Activated CD4-positive, CD25-positive, alpha-beta regulatory T cell treated with anti-CD3 and anti-CD28 coated beads, Interleukin-2, amount 50 U/mL, for 16 hours (primary cell): ENCODE measurements around the gene C1QTNF9.
"Not testable (repeated sequence)": the region's sequence is repeated elsewhere in the genome, so short reads cannot be mapped to it uniquely, and the experiment has no call there.

Source experiments
- DNase-seq: peaks from one replicate; pipeline ENCODE4 v3.0.0-alpha.2; 2020; ENCODE audit warnings: low read depth, low spot score

The C1QTNF9 gene

DNA sequence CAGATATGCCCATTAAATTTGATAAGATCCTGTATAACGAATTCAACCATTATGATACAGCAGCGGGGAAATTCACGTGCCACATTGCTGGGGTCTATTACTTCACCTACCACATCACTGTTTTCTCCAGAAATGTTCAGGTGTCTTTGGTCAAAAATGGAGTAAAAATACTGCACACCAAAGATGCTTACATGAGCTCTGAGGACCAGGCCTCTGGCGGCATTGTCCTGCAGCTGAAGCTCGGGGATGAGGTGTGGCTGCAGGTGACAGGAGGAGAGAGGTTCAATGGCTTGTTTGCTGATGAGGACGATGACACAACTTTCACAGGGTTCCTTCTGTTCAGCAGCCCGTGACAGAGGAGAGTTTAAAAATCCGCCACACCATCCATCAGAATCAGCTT, 12.0 kb downstream of the C1QTNF9 start:
- not testable (repeated sequence) for DNase-seq

DNA sequence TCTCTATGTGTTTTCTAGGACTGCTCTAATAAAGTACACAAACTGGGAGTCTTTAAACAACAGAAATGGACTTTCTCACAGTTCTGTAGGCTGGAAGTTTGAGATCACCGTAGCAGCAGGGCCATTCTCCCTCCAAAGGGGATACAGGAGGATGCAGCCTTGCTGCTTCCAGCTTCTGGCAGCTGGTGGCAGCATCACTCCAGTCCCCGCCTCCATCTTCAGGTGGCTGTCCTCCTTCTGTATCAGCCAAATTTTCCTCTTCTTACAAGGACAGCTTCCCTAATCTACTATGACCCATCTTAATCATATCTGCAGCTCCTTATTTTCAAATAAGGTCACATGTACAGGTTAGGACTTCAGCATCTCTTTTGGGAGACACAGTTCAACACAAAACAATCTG, 13.1 kb downstream of the C1QTNF9 start:
- not testable (repeated sequence) for DNase-seq

DNA sequence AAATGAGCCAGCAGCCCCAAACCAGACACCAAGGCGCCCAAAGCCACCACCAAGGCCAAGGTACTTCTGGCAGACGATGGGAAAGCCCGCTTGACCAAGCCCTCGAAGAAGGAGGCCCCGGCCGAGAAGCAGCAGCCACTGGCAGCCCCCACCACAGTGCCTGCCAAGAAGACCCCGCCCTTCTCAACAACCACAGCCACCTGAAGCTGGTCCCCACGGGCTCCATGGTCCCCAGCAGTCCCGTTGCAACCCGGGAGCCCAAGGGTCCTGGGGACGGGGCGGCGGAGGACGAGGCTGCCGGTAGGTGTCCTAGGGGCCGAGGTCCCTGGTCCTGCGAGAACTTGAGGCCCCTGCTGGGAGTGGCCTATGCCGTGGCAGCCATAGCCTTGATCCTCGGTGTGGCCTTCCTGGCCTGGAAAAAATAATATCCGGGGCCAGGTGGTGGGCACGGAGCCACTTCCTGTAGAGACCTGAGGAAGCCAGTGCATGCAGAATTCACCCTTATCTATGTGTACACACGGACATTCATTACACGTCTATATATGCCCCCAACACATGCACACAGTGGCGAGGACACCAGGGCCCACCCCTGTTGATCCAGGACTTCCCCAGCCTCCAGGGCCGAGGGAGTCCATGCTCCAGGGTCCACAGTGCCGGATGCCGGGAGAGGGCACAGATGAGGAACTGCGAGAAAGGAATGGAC, 13.8 kb downstream of the C1QTNF9 start:
- no peak for DNase-seq

DNA sequence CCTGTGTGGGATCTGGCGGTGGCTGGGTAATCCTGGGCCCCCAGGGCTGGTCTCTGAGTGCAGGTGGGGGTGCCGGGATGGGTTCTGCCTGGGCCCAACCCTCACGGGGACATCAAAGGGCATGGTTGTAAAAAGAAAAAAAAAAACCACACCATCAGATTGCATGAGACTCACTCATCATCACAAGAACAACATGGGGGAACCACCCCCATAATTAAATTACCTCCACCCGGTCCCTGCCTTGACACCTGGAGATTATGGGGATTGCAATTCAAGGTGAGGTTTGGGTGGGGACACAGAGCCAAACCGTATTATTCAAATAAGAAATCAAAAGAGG, 14.3 kb downstream of the C1QTNF9 start:
- no peak for DNase-seq

DNA sequence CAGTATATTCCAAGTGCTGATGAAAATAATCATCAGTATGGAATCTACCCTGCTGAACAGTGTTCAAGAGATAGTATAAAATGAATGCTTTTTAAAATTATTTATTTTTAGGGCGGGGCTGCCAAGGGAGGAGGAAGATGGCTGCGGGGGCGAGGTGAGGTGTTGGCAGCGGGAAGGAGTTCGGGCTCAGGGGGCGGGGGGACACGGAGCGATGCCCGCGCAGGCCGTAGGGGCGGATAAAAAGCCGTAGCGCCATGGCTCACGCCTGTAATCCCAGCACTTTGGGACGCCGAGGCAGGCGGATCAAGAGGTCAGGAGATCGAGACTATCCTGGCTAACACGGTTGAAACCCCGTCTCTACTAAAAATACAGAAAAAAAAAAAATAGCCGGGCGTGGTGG, 18.2 kb downstream of the C1QTNF9 start:
- not testable (repeated sequence) for DNase-seq

DNA sequence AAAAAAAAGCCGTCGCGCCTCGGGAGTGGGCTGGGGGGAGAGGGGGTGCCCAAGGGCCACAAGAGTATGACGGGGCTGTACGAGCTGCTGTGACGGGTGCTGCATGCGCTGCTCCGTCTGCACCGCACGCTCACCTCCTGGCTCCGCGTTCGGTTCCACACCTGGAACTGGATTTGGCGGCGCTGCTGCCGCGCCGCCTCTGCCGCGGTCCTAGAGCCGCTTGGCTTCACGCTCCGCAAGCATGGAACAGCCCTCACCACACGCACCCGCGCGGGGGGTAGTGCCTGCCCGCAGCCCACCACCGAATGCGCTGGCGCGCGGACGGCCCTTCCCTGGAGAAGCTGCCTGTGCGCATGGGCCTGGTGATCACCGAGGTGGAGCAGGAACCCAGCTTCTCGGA, 18.8 kb downstream of the C1QTNF9 start:
- no peak for DNase-seq

DNA sequence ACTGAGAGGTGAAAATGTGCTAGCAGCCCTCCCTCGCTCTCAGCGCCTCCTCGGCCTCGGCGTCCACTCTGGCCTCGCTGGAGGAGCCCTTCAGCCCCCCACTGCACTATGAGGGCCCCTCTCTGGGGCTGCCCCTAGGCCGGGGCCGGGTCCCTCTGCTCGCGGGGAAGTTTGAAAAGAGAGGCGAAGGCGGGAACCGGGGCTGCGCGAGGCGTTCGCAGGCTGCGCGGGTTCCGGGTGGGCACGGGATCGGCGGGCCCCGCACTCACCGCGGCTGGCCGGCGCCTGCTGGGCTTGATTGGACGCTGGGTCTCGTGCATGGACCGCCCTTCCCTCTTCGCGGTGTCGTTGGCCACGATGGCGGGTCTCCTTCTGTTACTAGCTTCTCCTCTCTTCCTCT, 29.3 kb downstream of the C1QTNF9 start:
- no peak for DNase-seq

DNA sequence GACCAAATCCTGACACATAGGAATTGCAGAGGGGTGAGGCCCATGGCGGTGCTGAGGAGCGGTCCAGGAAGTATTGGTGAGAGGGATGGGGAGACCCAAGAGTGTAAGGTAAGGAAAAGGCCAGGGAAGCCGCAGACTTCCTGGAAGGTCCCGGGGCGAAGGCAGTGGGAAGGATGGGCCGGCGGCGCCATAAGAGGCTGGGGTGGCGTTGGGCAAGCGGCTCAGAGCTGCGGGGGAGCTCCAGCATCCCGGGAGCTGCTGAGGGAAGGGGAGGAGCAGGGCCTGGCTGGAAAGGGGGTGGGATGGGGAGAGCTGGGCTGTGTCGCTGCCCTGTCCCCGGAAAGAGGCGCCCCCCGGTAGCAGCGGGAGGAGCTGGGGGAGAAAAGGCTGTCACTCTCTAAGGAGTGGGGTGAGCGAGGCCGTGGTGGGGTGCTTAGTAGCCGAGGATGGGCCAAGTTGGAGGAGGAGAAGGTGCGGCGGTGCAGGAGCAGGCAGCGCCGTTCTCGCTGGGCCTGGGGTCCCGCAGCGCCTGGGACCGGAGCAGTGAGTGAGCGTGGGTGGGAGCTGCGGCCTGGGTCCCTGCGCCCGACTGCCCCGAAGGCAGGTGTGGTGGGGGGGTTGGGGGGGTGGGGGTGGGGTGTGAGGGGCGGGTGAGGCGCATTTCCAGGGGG, 30.7 kb downstream of the C1QTNF9 start:
- DNase-seq, result no peak

DNA sequence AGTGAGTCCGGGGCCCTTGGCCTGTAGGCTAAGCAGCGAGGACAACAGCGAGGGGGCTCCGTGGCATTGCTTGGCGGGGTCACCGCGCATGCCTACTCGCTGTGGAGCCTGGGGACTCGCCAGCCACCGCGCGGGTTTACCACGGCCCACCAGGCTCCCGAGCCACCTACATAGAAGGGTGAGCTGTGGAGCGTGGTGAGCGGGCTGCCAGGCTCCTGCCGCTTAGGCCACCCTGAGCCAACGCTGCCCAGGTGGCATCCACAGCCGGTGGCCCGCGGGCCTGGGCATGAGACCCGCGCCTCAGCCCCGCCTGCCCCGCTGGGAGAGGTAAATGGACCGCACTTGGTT, 31.2 kb downstream of the C1QTNF9 start:
- no peak for DNase-seq

DNA sequence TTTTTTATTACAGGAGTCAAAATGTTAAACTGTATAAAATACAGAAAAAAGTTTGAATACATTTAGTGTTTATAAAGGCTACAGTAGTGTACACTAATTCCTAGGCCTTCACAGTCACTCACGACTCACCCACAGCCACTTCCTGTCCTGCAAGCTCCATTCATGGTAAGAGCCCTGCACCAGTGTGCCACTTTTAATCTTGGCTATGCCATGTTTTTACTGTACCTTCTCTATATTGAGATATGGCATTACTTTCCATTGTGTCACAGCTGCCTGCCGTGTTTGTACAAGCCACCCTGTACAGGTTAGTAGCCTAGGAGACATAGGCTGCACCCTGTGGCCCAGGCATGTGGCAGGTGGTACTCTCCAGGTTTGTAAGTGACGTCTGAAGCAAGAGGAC, 32.1 kb downstream of the C1QTNF9 start:
- no peak for DNase-seq

DNA sequence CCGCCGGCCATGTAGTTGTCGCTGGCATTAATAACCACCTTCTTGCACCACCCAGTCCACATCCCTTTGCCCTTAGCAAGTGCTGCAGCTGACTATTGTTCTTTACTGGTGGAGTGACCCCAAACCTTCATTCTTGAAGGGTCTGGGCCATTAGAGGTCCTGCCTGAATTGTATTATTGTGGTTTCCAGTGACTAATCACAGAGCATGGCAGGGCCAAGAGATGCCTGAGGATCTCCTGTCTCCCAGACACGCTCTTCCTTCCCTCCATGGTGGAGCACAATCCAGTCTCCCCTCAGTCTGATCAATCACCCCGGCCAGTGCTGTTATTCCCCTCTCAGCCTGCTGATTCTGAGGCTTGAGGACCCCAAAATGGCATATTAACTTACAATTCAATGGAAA, 39.0 kb downstream of the C1QTNF9 start:
- DNase-seq, result no peak

DNA sequence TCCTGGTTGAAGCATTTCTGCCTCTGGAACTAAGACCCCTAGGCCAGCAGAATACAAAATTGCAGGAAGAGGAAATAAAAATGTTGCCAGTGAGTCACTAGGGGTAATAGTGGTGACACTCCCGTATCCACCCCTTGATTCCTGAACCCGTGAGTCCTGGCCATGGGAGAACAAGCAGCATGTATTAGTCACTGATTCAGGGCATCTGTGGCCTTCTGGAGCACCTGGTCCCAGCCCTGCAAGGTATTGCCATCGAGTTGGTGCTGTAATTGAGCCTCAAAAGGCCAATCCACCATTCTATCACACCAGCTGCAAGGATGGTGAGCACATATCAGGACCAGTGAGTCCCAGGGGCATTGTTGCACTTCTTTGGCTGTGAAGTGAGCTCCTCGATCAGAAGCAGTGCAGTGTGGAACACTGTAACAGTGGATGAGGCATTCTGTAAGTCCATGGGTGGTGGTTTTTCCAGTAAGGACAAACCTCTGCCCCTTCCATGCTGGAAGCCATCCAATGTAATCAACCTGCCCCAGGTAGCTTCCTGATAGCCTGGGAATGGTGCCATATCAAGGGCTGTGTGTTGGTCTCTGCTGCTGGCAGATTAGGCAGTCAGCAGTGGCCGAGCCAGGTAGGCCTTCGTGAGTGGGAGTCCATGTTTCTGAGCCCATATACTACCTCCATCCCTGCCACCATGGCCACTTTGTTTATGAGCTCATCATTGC, 39.6 kb downstream of the C1QTNF9 start:
- DNase-seq, result no peak

DNA sequence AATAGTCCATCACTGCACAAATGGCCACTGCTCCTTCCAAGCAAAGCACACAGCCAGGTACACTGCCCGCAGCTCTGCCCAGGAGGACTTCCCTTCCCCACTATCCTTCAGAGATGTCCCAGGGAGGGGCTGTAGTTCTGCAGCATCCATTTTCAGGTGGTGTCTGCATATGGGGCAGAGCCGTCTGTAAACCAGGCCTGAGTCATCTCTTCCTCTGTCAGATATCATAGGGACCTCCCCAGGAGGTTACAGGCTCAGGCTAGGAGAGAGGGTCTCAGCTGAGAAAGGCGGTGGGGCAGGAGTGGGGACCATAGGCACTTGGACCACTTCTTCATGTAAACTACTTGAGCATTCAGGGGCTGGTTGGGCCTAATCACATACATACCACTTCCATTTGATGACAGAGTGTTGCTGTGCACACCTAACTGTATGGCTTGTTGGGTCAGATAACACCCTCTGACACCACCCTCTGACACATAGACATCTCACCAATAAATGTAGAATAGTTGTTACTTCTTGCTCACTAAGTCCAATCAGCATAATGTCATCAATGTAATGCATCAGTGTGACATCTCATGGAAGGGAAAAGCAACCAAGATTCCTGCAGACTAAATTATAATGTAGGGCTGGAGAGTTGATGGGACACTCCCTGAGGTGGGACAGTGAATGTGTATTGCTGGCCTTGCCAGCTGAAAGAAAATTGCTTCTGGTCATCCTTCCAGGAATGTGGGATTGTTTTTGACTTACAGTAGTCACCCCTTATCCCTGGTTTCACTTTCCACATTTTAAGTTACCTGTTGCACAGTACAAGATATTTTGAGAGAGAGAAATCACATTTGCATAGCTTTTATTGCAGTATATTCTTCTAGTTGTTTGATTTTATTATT, 40.6 kb downstream of the C1QTNF9 start:
- not testable (repeated sequence) for DNase-seq

DNA sequence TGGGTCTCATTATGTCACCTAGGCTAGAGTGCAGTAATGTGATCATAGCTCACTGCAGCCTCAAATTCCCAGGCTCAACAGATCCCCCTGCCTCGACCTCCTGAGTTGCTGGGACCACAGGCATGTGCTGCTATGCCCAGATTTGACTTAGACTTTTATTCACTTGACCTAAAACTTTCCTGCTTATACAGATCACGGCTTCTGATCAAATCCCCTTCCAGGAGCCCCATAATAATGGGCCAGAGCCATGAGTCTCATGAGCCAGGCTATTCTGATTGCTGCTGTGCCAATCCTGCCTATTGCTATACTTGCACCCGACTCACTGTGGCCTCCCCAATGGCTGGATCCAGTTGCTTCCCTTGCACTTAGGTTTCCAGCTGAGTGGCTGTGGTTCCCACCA, 42.0 kb downstream of the C1QTNF9 start:
- no peak for DNase-seq

DNA sequence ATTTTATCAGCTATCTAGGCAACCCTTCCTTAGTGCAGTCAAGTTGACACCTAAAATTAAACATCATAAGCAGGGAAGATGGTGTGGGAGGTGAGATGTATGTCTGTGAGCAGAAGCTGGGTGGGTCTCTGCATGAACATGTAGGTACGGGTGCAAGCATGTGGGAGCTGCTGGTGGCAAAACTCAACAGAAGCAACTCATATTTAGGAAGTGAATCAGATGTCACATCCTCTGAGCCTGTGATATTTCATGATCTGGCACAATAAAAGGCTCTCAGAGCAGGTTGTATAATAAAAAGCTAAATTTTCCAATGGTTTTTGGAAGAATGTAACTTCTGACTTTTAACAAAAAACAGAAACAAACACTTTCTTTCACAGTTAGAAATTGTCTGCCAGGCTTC, 44.4 kb downstream of the C1QTNF9 start:
- DNase-seq, result no peak

DNA sequence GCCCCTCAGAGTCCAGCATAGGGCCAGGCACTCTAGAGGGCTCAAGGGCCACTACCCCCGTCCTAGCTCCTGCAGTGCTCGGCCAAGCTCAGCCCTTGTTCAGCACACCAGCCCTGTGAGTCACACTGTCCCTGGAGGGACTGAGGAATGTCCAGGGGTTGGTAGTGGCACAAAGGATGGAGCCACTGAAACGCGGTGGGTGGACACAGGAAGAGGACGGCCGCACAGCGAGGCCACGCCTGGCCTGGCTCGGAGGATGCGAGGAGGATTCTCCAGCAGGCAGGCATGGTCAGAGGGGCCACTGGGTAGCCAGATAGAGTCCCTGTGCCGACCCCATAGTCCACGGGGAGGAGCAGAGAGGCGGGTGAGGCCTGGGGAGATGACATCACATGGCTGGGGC, 45.7 kb downstream of the C1QTNF9 start:
- DNase-seq, result no peak

DNA sequence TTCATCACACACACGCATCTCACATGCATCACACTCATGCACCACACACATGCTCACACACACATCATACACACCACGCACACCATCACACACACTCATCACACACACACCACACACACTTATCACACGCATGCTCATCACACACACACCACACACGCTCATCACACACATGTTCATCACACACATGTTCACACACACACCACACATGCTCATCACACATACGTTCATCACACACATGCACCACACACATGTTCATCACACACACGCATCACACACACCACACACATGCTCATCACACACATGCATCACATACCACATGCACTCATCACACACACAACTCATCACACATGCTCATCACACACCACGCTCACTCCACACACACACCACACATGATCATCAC, 46.9 kb downstream of the C1QTNF9 start:
- DNase-seq, result no peak

DNA sequence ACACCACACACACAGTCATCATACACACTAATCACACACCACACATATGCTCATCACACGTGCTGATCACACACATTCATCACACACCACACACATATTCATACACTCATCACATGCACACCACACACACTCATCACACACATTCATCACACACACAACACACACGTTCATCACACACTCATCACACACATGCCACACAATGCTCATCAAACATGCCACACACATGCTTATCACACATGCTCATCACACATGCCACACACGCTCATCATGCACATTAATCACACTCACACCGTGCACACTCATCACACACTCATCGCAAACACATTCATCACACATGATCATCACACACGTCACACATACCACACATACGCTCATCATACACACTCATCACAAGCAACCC, 47.5 kb downstream of the C1QTNF9 start:
- DNase-seq, result no peak

DNA sequence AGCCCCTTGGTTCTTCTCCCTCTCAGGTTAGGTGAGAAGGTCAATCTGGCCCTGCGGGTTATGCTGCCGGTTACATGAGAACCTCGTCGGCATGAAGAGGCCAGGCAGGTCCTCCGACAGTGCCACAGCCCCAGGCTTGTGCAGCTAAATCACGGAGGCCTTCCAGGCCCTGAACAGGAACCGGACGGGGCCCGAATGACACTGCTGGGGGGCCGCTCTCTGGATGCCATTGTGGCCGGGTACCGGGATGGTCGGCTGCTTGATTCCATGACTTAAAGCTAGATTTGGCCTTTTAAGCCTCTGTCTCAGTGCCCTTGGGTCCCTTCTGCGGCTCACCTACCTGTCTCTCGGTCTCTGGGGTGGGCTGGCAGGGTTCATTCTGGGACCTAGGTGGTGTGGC, 48.4 kb downstream of the C1QTNF9 start:
- no peak for DNase-seq

DNA sequence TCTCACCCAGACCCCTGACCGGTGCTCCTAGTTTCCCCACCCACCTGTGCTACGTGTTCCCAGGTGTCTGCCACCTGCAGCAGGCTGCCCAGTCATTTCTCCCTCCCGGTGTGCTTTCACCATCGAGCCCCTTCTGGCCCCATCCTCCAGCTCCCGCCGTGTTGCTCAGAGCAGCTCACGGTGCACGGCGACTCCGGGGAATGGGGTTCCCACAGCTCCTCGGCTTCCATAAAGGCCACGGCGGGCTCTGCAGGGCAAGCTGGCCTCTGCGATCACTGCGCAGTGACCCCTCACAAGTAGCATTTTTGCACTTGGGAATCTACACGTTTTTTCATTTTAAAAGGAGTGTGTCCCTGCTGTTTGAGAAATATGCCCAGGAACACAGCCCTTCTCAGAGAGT, 49.5 kb downstream of the C1QTNF9 start:
- not testable (repeated sequence) for DNase-seq

DNA sequence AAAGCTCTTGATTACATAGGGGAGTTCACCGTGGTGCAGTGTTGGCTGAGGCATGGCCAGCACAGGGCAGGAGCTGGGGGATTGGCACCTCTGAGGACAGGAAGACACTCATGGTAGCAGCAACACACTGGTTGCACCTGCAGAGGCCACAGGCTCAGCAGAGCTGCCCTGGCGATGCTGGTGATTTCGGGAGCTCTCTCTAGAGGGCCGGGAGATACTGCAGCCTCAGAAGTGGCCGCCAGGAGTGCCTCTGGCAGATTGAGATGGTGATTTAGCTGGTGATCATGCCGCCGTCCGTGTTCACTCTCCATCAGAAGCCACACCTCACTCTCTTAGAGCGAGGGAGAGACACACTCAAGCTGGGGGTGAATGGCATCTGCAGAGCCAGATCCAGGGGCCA, 49.9 kb downstream of the C1QTNF9 start:
- DNase-seq, result not testable (repeated sequence)

DNA sequence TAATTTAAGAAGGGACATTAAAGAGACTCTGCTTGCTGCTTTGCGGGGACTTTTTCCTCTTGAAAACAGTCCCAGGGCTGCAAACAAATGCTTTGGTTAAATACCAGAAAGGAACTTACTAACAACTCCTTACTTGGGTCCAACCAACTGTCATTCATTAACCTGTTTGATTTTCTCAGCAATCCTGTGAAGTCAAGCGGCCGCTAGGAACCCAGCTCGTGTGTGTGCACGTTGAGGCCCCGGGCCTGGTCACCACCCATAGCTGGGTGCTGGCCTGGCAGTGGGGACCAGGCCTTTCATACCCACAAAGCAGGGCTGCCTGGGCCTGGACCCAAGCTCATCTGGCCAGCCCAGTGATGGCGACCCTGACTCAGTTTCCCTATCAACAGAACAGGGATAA, 50.7 kb downstream of the C1QTNF9 start:
- DNase-seq, result no peak
